IPS-11a (cell line): ENCODE measurements around the gene PPARG.
"Not testable (repeated sequence)": the region's sequence is repeated elsewhere in the genome, so short reads cannot be mapped to it uniquely, and the experiment has no call there.

Experiments used
- H3K4me3 ChIP-seq: one replicate; pipeline ENCODE4 v1.5.1; 2013; ENCODE audit warnings: low read depth, low read length, control low read depth

PPARG gene

GRCh38 chr3:12372741-12373280, 83.9 kb downstream of the PPARG start:
- no peak overlapping the region for H3K4me3 ChIP-seq

- H3K4me3 ChIP-seq = no peak overlapping the region
These were observed 86.7 kb downstream of the PPARG start for GRCh38 chr3:12375572-12375971.

GRCh38 chr3:12379640-12380429, 91.0 kb downstream of the PPARG start:
- no peak overlapping the region for H3K4me3 ChIP-seq

- H3K4me3 ChIP-seq = no peak overlapping the region
These were observed 91.6 kb downstream of the PPARG start for GRCh38 chr3:12380461-12380860.

- no peak overlapping the region for H3K4me3 ChIP-seq
These were observed 92.3 kb downstream of the PPARG start for GRCh38 chr3:12381199-12381598.

GRCh38 chr3:12383218-12383617, 94.3 kb downstream of the PPARG start:
- H3K4me3 ChIP-seq = no peak overlapping the region

GRCh38 chr3:12384451-12385233, 95.8 kb downstream of the PPARG start:
- no peak overlapping the region for H3K4me3 ChIP-seq

GRCh38 chr3:12386514-12387291, 97.8 kb downstream of the PPARG start:
- not testable (repeated sequence) for H3K4me3 ChIP-seq

- H3K4me3 ChIP-seq = no peak overlapping the region
These were observed 99.3 kb downstream of the PPARG start for GRCh38 chr3:12388185-12388584.

GRCh38 chr3:12392101-12392878, 103.4 kb downstream of the PPARG start:
- no peak overlapping the region for H3K4me3 ChIP-seq

- H3K4me3 ChIP-seq = no peak overlapping the region
These were observed 105.0 kb downstream of the PPARG start for GRCh38 chr3:12393894-12394293.

- H3K4me3 ChIP-seq = no peak overlapping the region
These were observed 105.8 kb downstream of the PPARG start for GRCh38 chr3:12394569-12395271.

- H3K4me3 ChIP-seq = no peak overlapping the region
These were observed 106.6 kb downstream of the PPARG start for GRCh38 chr3:12395349-12396012.

GRCh38 chr3:12396471-12396870, 107.6 kb downstream of the PPARG start:
- H3K4me3 ChIP-seq = no peak overlapping the region

GRCh38 chr3:12399226-12399625, 110.4 kb downstream of the PPARG start:
- H3K4me3 ChIP-seq = no peak overlapping the region

GRCh38 chr3:12400616-12401194, 111.8 kb downstream of the PPARG start:
- H3K4me3 ChIP-seq = no peak overlapping the region

- H3K4me3 ChIP-seq = no peak overlapping the region
These were observed 112.3 kb downstream of the PPARG start for GRCh38 chr3:12401208-12401607.

- H3K4me3 ChIP-seq = no peak overlapping the region
These were observed 116.8 kb downstream of the PPARG start for GRCh38 chr3:12405432-12406272.
